T-cell (primary cell): ENCODE results near the gene EP400. TPM values are rescaled to one million over a fixed set of nuclear protein-coding genes. Genes with fewer than 3 reads are reported as not detected.

Experiments
- ATAC-seq, 4 experiments: fragments of 200-7000 bp in 3 of 4; fragments of 150-1000 bp in 1 of 4; cut with Tn5 transposase; replicated peaks in 1 of 4; 1 replicate in 3 of 4; 2 replicates in 1 of 4; pipeline ENCODE4 v1.10.0; 2021; ENCODE audit warnings: moderate library complexity in 3 of 4, mild to moderate bottlenecking in 2 of 4, moderate number of reproducible peaks in 1 of 4
- CTCF ChIA-PET, 2 donors: fragments of 300-600 bp; sonication (Branson Sonifier 250); formaldehyde crosslinking; loops; one replicate each; lab custom pipeline; 2022; ENCODE audit warnings: antibody characterized with exemption in 2 of 2; lab: Charles Lee
- POLR2A ChIA-PET, 2 donors: fragments of 300-600 bp; sonication (Branson Sonifier 250); formaldehyde crosslinking; loops; one replicate each; lab custom pipeline; 2022; ENCODE audit warnings: antibody characterized with exemption in 2 of 2; lab: Charles Lee
- DNase-seq, 35 experiments: peaks; one replicate each; pipeline versions ENCODE4 v3.0.0 to v3.0.0-alpha.2; 2013 to 2023
- H3K27ac ChIP-seq: one replicate; pipeline ENCODE4 v1.5.1; 2013; ENCODE audit warnings: low read length
- H3K27me3 ChIP-seq, 2 experiments: replicated peaks in 1 of 2; 1 replicate in 1 of 2; 2 replicates in 1 of 2; pipeline versions ENCODE4 v1.6.1 to v1.7.0; 2013; ENCODE audit warnings: low read length in 1 of 2, mixed read lengths in 1 of 2; ENCODE audit not compliant: control insufficient read depth in 2 of 2, insufficient read depth in 2 of 2; ENCODE audit errors: extremely low read depth in 1 of 2
- H3K36me3 ChIP-seq, 2 donors: 1 replicate in 1 of 2; 2 replicates in 1 of 2; pipeline versions ENCODE4 v1.6.1 to v1.7.0; 2013; ENCODE audit warnings: low read length in 1 of 2; ENCODE audit not compliant: control insufficient read depth in 2 of 2, insufficient read depth in 1 of 2; ENCODE audit errors: extremely low read depth in 1 of 2
- H3K4me1 ChIP-seq, 2 experiments: 1 replicate in 1 of 2; 2 replicates in 1 of 2; pipeline versions ENCODE4 v1.6.1 to v1.7.0; 2013; ENCODE audit warnings: low read length in 2 of 2, mixed read lengths in 1 of 2; ENCODE audit not compliant: insufficient read depth in 2 of 2, control insufficient read depth in 1 of 2; ENCODE audit errors: extremely low read depth in 1 of 2
- H3K4me3 ChIP-seq, 2 donors: 1 replicate in 1 of 2; 2 replicates in 1 of 2; pipeline versions ENCODE4 v1.5.1 to v1.7.0; 2013; ENCODE audit warnings: mild to moderate bottlenecking in 2 of 2, low read length in 1 of 2, moderate library complexity in 1 of 2; ENCODE audit not compliant: control insufficient read depth in 1 of 2; ENCODE audit errors: extremely low read depth in 1 of 2
- H3K9me3 ChIP-seq: 2 replicates; pipeline ENCODE4 v1.7.0; 2013
- H3K27ac Mint-ChIP-seq, 2 donors: one replicate each; pipeline ENCODE4 v1.8.0; 2020 to 2021; ENCODE audit warnings: mild to moderate bottlenecking in 2 of 2, mixed read lengths in 2 of 2
- H3K27me3 Mint-ChIP-seq, 2 donors: one replicate each; pipeline ENCODE4 v1.8.0; 2021 to 2022; ENCODE audit warnings: mixed read lengths in 2 of 2
- H3K36me3 Mint-ChIP-seq: one replicate; pipeline ENCODE4 v1.8.0; 2021; ENCODE audit warnings: mixed read lengths
- H3K4me1 Mint-ChIP-seq, 3 donors: one replicate each; pipeline ENCODE4 v1.8.0; 2020 to 2022; ENCODE audit warnings: mixed read lengths in 3 of 3, mild to moderate bottlenecking in 1 of 3
- H3K4me3 Mint-ChIP-seq, 3 donors: one replicate each; pipeline ENCODE4 v1.8.0; 2020 to 2022; ENCODE audit warnings: mild to moderate bottlenecking in 3 of 3, mixed read lengths in 3 of 3, moderate library complexity in 3 of 3
- H3K9me3 Mint-ChIP-seq, 3 donors: one replicate each; pipeline ENCODE4 v1.8.0; 2020 to 2022; ENCODE audit warnings: mixed read lengths in 3 of 3
- WGBS: methylation state at CpG from one replicate; pipeline ENCODE4 v1.1.5; 2013; ENCODE audit warnings: missing lambda C conversion rate; ENCODE audit not compliant: insufficient coverage; 5-methylcytosine and 5-hydroxymethylcytosine counted together
- total RNA-seq, 35 experiments: library from RNA in 6 of 35; stranded (reverse) in 6 of 35; fragments of 120-200 nt in 1 of 35; gene quantifications; one replicate each; pipeline versions ENCODE4 v1.2.1 to v1.2.4 and lab custom pipeline; 2013 to 2026

EP400 gene
- total RNA-seq, 5 donors from 2014 or later (not counting 1 experiment from before 2014, with no cell fraction given): 75.7 to 84.3 (median 79.2) TPM

DNA sequence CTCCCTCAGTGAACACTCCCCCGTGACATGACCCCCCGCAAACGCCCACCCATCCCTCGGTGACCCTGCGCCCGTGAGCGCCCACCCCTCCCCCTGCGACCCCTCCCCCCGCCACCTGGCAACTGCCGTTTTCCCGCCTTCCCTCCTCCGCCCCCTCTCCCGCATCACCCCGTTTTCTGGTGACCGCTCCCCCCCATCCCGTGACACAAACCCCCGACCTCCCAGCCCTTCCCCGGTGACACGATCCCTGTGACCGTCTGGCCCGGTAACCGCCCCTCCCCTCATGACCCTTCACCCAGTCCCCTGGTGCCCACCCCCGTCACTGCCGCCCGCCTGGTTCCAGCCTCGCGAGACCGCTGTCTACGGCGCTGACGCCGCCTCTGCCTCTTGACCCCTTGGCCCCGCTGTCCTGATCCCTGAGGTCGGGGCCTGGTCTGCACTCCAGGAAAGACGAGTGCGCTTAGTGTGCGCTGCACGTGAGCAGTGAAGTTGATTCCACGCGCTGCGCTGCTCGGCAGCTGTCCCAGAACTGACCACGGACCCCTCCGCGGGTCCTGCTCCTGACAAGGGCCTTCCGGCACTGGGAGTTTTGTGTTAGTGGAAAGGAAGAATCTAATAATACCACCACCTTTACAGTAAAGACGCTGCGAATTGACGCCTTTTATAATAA is 135.0 kb downstream of the EP400 start:
- peaks cover 21 to 32% (median 24%) of the 10 kb centered on the region in 3 donors for H3K4me1 Mint-ChIP-seq
- no peaks in the 10 kb centered on the region for H3K36me3 ChIP-seq
- H3K27me3 Mint-ChIP-seq: no peaks in the 10 kb centered on the region
- POLR2A ChIA-PET: no interaction called here
- no peaks in the 10 kb centered on the region for H3K9me3 Mint-ChIP-seq
- peak overlapping the region; percentile 60 to 64 for H3K4me3 ChIP-seq
- CTCF ChIA-PET: no interaction called here
- ATAC-seq (peak; percentile 2 to 14 (median 7)), DNase-seq (peak in 10 of 35 experiments; percentile 8 to 56 (median 18))
- WGBS: under 1% methylated on average over 26 of the region's 49 CpGs
- peaks cover 12 to 13% of the 10 kb centered on the region in 2 experiments for H3K4me1 ChIP-seq
- H3K27ac Mint-ChIP-seq: peak overlapping the region; percentile 82 to 89
- no peaks in the 10 kb centered on the region for H3K27me3 ChIP-seq
- peak overlapping the region; percentile 77 for H3K27ac ChIP-seq
- H3K36me3 Mint-ChIP-seq: peaks cover 9% of the 10 kb centered on the region
- peak overlapping the region; percentile 84 to 96 (median 89) for H3K4me3 Mint-ChIP-seq
- H3K9me3 ChIP-seq: no peaks in the 10 kb centered on the region

DNA sequence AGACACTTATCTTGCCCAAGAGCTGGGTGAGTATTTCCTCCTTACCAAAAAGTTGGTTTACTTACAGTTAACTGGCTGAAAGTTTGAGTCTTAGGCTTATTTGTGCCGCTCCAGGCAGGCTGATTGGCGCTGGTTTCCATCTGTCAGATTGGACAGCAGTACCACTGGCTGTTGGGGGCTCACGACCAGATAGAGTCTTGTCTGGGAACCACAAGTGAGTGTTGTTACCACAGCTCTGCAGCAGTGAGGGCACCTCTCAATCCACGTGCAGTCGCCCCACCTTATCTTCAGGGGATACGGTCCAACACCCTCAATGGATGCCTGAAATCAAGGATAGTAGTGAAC is 135.5 kb downstream of the EP400 start:
- ChIA-PET CTCF (no interaction called here), POLR2A (no interaction called here)
- peak overlapping the region; percentile 84 to 96 (median 89) for H3K4me3 Mint-ChIP-seq
- no peaks in the 10 kb centered on the region for H3K9me3 ChIP-seq
- H3K4me3 ChIP-seq: peak overlapping the region; percentile 60 to 64
- peak overlapping the region; percentile 82 to 89 for H3K27ac Mint-ChIP-seq
- H3K36me3 Mint-ChIP-seq: peaks cover 13% of the 10 kb centered on the region
- no peaks in the 10 kb centered on the region for H3K27me3 Mint-ChIP-seq
- 10% methylated on average over 4 of the region's 6 CpGs for WGBS
- H3K9me3 Mint-ChIP-seq: no peaks in the 10 kb centered on the region
- H3K27me3 ChIP-seq: no peaks in the 10 kb centered on the region
- H3K27ac ChIP-seq: peak overlapping the region; percentile 77
- DNase-seq: peak in 7 of 35 experiments; percentile 10 to 35 (median 18)
- no peaks in the 10 kb centered on the region for H3K36me3 ChIP-seq
- H3K4me1 Mint-ChIP-seq: peaks cover 21 to 36% (median 28%) of the 10 kb centered on the region in 3 donors
- peaks cover 12 to 13% of the 10 kb centered on the region in 2 experiments for H3K4me1 ChIP-seq
- no peak for ATAC-seq

- no peaks in the 10 kb centered on the region for H3K9me3 Mint-ChIP-seq
- peaks cover 2 to 3% of the 10 kb centered on the region in 2 donors for H3K36me3 ChIP-seq
- H3K4me1 ChIP-seq: peaks cover 7 to 8% of the 10 kb centered on the region in 2 experiments
- H3K27ac Mint-ChIP-seq: no peak overlapping the region
- no peak for ATAC-seq
- no peak overlapping the region for H3K27ac ChIP-seq
- no peak for DNase-seq
- POLR2A ChIA-PET: no interaction called here
- H3K4me1 Mint-ChIP-seq: peaks cover 16 to 36% (median 22%) of the 10 kb centered on the region in 3 donors
- no peaks in the 10 kb centered on the region for H3K27me3 Mint-ChIP-seq
- no peak overlapping the region for H3K4me3 Mint-ChIP-seq
- no peak overlapping the region for H3K4me3 ChIP-seq
- no peaks in the 10 kb centered on the region for H3K27me3 ChIP-seq
- H3K9me3 ChIP-seq: no peaks in the 10 kb centered on the region
- H3K36me3 Mint-ChIP-seq: peaks cover 17% of the 10 kb centered on the region
- CTCF ChIA-PET: no interaction called here
- no CpG with 5 or more reads among the region's 4 CpGs for WGBS
These were observed 139.7 kb downstream of the EP400 start for GRCh38 chr12:132089407-132089910.

- H3K36me3 Mint-ChIP-seq: peaks cover 40% of the 10 kb centered on the region
- CTCF ChIA-PET: no interaction called here
- 94% methylated on average over 9 of the region's 16 CpGs for whole genome bisulfite sequencing
These were observed 144.6 kb downstream of the EP400 start for GRCh38 chr12:132094269-132094891.

GRCh38 chr12:132095520-132096409 is 146.0 kb downstream of the EP400 start:
- CTCF ChIA-PET: no interaction called here
- H3K36me3 ChIP-seq: peaks cover 14 to 17% of the 10 kb centered on the region in 2 donors
- POLR2A ChIA-PET: no interaction called here
- DNase-seq (peak in 1 of 35 experiments; percentile 1), ATAC-seq (peak; percentile 40 to 74 (median 51))
- H3K9me3 Mint-ChIP-seq: peaks cover 0 to 15% (median 9%) of the 10 kb centered on the region in 3 donors
- H3K27me3 ChIP-seq: no peaks in the 10 kb centered on the region
- peaks cover 13 to 35% (median 23%) of the 10 kb centered on the region in 3 donors for H3K4me1 Mint-ChIP-seq
- no peak overlapping the region for H3K4me3 ChIP-seq
- H3K4me3 Mint-ChIP-seq: peak overlapping the region in 2 of 3 donors; percentile 7 to 66
- peak overlapping the region; percentile 38 for H3K27ac ChIP-seq
- no peaks in the 10 kb centered on the region for H3K27me3 Mint-ChIP-seq
- WGBS: 74% methylated on average over 8 of the region's 11 CpGs
- no peaks in the 10 kb centered on the region for H3K9me3 ChIP-seq
- H3K36me3 Mint-ChIP-seq: peaks cover 36% of the 10 kb centered on the region
- peak overlapping the region; percentile 83 to 90 for H3K27ac Mint-ChIP-seq
- peaks cover 0 to 5% of the 10 kb centered on the region in 2 experiments for H3K4me1 ChIP-seq

More at GRCh38 chr12:132094269-132094891, 144.6 kb downstream of the EP400 start:
- Histone ChIP-seq H3K4me1 (peaks cover 0 to 5% of the 10 kb centered on the region in 2 experiments), H3K27me3 (no peaks in the 10 kb centered on the region), H3K9me3 (no peaks in the 10 kb centered on the region), H3K4me3 (no peak overlapping the region), H3K36me3 (peaks cover 5% of the 10 kb centered on the region in 2 donors), H3K27ac (no peak overlapping the region)
- Mint-ChIP-seq H3K4me1 (peaks cover 19 to 40% (median 23%) of the 10 kb centered on the region in 3 donors), H3K27me3 (no peaks in the 10 kb centered on the region), H3K9me3 (peaks cover 0 to 15% (median 9%) of the 10 kb centered on the region in 3 donors), H3K27ac (peak overlapping the region; percentile 16 to 90), H3K4me3 (peak overlapping the region in 1 of 3 donors; percentile 66)
- ATAC-seq: no peak
- no peak for DNase-seq
- POLR2A ChIA-PET: interaction anchor here in 1 of 2 donors (0.6 kb wide), 2 partner anchors 36 to 67 kb away, joined by 4 to 5 read pairs; no protein-coding TSS in a partner anchor
